Ectodermal cell (in vitro differentiated cells): ENCODE results near the gene RPTOR.

ENCODE experiments used
- H3K27ac ChIP-seq: 2 replicates; pipeline ENCODE4 v1.7.0; 2013; ENCODE audit warnings: mild to moderate bottlenecking, low read depth, low read length; ENCODE audit not compliant: insufficient read depth, poor library complexity, severe bottlenecking
- H3K27me3 ChIP-seq: 2 replicates; pipeline ENCODE4 v1.7.0; 2013; ENCODE audit warnings: mild to moderate bottlenecking, low read length; ENCODE audit not compliant: insufficient read depth, control insufficient read depth, poor library complexity, severe bottlenecking
- H3K36me3 ChIP-seq: one replicate; pipeline ENCODE4 v1.7.0; 2013; ENCODE audit warnings: low read length; ENCODE audit not compliant: control insufficient read depth, insufficient read depth
- H3K4me1 ChIP-seq: one replicate; pipeline ENCODE4 v1.7.0; 2013; ENCODE audit warnings: low read length; ENCODE audit not compliant: control insufficient read depth, insufficient read depth
- H3K4me3 ChIP-seq: 2 replicates; pipeline ENCODE4 v1.7.0; 2013; ENCODE audit warnings: low read depth, low read length, control low read depth; ENCODE audit not compliant: insufficient read depth
- H3K9me3 ChIP-seq: 2 replicates; pipeline ENCODE4 v1.7.0; 2013; ENCODE audit warnings: mild to moderate bottlenecking, low read length, moderate library complexity; ENCODE audit not compliant: control insufficient read depth
- whole genome bisulfite sequencing, 2 experiments: methylation state at CpG; one replicate each; pipeline ENCODE4 v1.1.7; 2013; ENCODE audit warnings: missing lambda C conversion rate in 2 of 2; 5-methylcytosine and 5-hydroxymethylcytosine counted together

Gene RPTOR

DNA sequence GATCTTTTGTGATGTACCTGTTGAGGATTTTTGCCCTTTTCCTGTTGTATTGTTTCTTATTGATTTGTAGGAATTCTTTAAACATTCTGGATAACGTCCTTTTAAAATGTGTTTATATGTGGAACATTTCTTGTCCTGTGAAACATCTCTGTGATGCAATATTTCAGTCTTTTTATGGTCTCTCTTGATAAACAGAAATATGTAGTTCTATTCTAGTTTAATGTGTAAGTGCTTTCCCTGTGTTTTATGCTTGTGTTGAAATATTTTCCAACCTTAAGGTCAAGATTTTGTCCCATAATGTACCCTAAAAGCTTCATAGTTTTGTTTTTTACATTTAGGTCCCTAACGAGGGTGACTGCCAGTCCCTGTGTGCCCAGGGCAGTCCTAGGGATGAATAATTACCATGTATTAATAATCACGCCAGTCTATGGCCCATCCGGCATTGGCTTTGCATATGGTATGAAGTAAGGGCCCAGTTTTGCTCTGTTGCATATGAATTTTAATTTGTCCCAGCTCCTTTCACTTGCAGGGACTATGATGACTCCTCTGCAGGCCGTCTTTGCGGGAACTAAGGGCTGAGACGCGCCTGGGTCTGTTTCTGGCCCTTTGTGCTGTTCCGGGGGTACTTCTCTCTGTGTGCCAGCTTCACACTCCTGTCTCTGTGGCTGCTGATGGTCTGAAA, 44.2 kb downstream of the RPTOR start:
- WGBS, 2 experiments: 95% methylated on average over 9 of the region's 9 CpGs
- Histone ChIP-seq H3K27ac (no peak overlapping the region), H3K27me3 (no peaks in the 10 kb centered on the region), H3K4me3 (no peak overlapping the region), H3K36me3 (no peaks in the 10 kb centered on the region), H3K9me3 (no peaks in the 10 kb centered on the region), H3K4me1 (no peaks in the 10 kb centered on the region)

DNA sequence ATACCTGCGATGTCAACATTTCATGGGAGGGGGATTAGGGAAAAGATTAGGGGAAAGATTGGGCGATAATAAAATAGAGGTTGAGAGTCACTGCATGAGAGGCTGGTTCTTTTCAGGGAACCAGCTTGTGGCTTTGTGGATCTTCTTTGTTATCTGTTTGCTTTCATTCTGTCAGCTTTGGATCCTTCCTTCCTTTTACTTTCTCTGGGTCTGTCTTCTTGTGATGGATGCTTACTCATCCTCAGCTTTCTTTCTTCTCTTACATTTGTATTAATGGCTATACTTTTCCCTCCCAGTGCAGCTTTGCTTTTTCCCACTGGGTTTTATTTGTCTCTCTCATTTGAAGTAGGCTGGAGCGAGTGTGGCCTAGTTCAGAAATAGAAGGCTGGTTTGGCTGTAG, 47.1 kb downstream of the RPTOR start:
- Histone ChIP-seq H3K9me3 (no peaks in the 10 kb centered on the region), H3K4me1 (no peaks in the 10 kb centered on the region), H3K27me3 (no peaks in the 10 kb centered on the region), H3K27ac (no peak overlapping the region), H3K4me3 (no peak overlapping the region), H3K36me3 (no peaks in the 10 kb centered on the region)
- WGBS, 2 experiments: 90 to 92% methylated on average over 3 of the region's 3 CpGs

DNA sequence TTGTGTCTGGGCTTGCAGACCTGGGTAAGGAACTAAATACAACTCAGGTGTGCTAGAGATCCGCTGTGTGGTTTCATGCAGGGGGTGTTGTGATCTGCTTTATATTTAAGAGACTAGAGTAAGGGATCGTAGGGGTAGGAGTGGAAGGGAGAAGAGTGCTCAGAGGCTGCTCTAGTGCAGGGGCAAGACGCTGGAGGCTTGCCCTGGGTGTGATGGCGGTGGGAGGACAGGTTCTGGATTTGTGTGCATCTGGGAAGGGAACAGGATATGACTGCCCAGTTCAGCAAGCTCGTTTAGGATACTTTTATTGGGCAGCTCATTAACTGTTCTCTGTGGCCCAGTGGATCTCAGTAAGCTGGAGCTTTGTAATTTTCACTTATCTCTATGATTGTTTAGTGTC, 47.6 kb downstream of the RPTOR start:
- 73 to 74% methylated on average over 5 of the region's 5 CpGs for WGBS, 2 experiments
- no peaks in the 10 kb centered on the region for H3K9me3 ChIP-seq
- H3K27ac ChIP-seq: no peak overlapping the region
- no peaks in the 10 kb centered on the region for H3K4me1 ChIP-seq
- H3K36me3 ChIP-seq: no peaks in the 10 kb centered on the region
- H3K27me3 ChIP-seq: no peaks in the 10 kb centered on the region
- H3K4me3 ChIP-seq: no peak overlapping the region

DNA sequence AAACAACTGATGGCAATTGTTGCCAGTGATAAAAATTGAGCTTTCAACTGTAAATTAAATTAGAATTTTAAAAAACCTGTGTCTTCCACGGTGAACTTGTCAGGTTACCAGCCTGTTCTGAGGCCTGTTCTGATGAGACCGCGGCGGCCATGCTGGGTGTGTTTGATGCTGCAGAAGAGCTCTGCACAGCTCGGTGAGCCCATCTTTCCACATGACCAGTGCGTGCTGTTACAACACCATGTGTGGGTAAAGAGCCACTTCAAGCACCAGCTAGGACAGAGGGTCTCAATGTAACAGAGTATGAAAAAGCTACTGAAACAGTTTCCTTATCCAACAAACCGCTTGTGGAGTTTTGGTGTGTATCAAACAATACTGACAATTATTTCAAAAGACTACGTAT, 48.5 kb downstream of the RPTOR start:
- no peaks in the 10 kb centered on the region for H3K4me1 ChIP-seq
- H3K27me3 ChIP-seq: no peaks in the 10 kb centered on the region
- no peak overlapping the region for H3K4me3 ChIP-seq
- WGBS, 2 experiments: 93 to 95% methylated on average over 8 of the region's 8 CpGs
- no peak overlapping the region for H3K27ac ChIP-seq
- H3K9me3 ChIP-seq: no peaks in the 10 kb centered on the region
- no peaks in the 10 kb centered on the region for H3K36me3 ChIP-seq

DNA sequence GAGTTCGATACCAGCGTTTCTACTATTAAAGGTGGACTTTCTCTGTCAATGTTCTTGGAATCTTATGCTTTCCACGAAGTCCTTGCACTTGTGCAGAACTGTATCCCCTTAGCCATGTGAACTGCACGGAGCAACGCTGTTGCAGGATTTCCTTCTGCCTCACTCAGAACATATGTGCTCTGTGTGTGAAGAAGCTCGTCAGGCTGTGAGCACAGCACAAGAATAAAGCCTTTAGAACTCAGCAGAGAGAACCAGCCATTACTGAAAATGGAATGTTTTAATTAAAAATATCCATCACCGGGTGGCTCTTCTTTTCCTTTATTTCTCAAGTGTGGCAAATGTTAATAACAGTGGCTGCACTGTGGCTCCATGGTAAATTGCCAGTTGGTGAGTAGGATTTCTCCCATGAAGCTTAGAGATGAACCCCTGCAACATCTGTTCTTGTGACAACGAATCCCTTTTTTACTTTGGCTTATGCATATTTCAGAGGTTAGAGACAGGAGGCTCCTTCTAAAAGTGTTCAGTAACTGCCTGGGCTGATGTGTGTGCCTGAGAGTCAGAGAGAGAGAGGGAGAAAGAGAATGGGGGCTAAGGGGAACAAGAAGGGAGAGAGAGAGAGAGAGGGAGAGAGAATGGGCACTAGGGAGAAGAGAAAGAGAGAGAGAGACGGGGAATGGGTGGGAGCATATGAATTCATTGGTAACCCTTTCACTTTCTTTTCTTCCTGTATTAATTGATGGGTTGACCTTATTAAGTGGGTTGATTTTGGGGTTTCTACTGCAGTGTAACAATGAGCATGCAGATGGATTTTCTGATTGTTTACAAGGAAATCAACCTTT, 50.0 kb downstream of the RPTOR start:
- Histone ChIP-seq H3K36me3 (no peaks in the 10 kb centered on the region), H3K4me1 (no peaks in the 10 kb centered on the region), H3K9me3 (no peaks in the 10 kb centered on the region), H3K27me3 (no peaks in the 10 kb centered on the region), H3K27ac (no peak overlapping the region), H3K4me3 (no peak overlapping the region)
- 92 to 93% methylated on average over 9 of the region's 9 CpGs for WGBS, 2 experiments

DNA sequence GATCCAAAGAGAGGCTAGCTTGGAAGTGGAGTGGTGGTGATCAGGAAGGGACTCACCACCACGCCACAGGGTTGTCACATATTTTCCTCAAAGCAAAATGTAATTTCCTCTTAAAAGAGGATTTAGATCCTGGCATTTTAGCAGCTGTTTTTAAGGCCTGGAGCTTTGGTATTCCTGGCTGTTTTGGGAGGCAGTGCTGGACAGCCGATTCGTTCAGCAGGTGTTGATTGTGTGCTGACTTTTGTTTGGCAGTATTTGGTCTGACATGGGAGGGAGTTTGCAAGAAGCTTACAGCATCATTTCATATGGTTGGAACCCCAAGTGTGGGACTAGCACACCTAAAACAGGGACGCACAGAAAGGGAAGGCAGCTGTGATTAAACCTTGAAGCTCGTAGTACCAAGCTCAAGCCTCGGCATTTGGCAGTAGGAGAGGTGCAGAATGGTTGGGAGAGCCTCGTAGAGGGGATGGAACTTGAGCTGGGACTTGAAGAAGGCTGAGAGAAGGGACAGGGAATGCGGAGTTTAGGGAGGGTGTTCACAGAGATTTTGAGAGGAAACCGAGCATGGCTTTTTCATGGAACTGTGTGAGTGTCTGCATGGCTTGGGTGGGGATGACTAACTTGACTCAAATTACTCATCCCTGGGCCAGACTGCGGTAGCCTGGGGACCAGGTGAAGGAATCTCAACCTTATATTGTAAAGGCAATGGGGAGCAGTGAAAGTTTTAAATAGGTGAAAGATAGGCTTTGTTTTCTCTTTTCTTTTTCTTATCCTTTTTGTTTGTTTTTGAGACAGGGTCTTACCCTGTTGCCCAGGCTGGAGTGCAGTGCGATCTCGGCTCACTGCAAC, 52.3 kb downstream of the RPTOR start:
- H3K4me1 ChIP-seq: no peaks in the 10 kb centered on the region
- no peaks in the 10 kb centered on the region for H3K9me3 ChIP-seq
- no peak overlapping the region for H3K4me3 ChIP-seq
- H3K27ac ChIP-seq: no peak overlapping the region
- H3K27me3 ChIP-seq: no peaks in the 10 kb centered on the region
- WGBS, 2 experiments: 91 to 93% methylated on average over 12 of the region's 12 CpGs
- H3K36me3 ChIP-seq: no peaks in the 10 kb centered on the region

DNA sequence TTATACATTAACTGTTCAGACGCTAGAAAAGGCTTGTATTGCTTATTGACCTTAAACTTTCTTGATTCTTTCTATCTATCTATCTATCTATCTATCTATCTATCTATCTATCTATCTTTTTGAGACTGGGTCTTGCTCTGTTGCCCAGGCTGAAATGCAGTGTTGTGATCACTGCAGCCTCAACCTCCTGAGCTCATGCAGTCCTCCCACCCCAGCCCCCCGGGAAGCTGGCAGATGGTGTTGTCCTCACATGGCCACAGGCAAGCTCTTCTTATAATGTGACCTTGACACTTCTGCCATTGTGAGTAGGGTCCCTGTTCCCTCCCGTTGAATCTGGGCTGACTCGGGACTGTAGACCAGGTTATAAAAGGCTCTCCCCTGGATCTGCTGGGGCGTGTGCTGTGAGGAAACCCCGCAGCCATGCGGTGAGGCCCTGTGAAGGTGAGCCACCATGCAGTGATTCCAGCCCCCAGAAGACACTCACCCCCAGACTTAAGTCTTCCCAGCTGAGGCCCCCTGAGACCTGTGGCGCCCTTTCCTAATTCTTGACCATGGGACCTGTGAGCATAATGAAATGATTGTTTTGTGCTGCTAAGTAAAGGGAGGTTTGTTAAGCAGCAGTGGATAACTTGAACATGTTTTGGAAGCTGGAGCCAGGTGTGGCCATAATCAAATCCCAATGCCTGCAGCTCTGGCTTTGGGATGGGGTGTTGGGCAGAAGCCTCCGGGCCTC, 54.3 kb downstream of the RPTOR start:
- Histone ChIP-seq H3K27ac (no peak overlapping the region), H3K9me3 (no peaks in the 10 kb centered on the region), H3K36me3 (no peaks in the 10 kb centered on the region), H3K4me3 (no peak overlapping the region), H3K4me1 (no peaks in the 10 kb centered on the region), H3K27me3 (no peaks in the 10 kb centered on the region)
- 93 to 94% methylated on average over 9 of the region's 9 CpGs for WGBS, 2 experiments

DNA sequence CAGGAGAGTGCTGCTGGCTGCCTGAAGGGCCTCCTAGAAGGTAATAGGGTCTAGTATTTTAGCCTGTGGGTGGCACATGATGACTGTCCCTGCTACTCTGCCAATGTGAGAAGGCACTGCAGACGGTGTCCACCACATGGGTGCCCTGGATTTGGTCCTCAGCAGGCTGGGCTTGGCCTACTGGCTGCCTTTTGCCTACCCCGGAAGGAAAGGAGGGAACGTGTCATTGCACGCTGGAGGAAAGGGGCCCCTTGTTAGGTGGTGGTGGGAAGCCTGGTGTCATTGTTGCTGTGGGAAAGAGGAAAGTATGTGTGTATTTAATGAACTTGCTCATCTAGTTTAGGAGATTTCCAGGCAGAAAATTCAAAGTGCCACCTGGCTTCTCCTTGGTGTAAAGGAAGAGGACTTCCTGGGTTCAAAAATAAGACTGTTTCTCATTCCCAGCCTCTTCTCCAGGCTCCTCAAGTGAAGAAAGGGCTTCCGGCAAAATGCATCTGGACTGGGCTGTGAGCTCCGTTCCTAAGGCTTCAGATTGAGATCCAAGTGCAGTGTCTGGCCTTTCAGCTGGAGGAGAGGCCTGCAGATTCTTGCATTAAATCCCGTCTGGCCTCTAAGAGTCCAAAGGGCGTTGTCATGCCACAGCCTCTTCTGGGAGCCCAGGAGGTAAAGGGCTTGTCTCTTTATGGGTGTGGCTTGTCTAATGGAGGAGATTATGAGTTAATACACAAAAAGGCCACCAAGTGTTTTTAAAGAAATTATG, 55.1 kb downstream of the RPTOR start:
- Histone ChIP-seq H3K4me3 (no peak overlapping the region), H3K27me3 (no peaks in the 10 kb centered on the region), H3K9me3 (no peaks in the 10 kb centered on the region), H3K27ac (no peak overlapping the region), H3K36me3 (no peaks in the 10 kb centered on the region), H3K4me1 (no peaks in the 10 kb centered on the region)
- WGBS, 2 experiments: 91 to 92% methylated on average over 8 of the region's 8 CpGs

DNA sequence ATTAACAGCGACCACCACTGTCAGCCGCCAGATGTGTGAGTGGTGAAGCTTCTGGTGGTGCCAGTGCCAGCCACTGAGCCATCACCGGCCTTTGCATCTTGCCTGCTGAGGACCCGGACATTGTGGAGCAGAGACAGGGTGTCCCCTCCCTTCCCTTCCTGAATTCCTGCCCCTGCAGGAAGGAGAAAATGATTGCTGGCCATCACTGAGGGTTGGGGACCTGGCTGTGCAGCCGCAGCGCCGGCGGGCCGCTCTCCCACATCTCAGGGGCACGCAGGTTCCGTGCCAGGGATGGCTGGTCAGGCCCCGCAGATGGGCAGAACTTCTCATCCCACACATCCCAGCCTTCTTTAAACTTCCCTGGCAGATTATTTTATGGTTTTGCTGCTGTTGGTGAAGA, 56.5 kb downstream of the RPTOR start:
- Histone ChIP-seq H3K9me3 (no peaks in the 10 kb centered on the region), H3K27me3 (no peaks in the 10 kb centered on the region), H3K4me3 (no peak overlapping the region), H3K4me1 (no peaks in the 10 kb centered on the region), H3K27ac (no peak overlapping the region), H3K36me3 (no peaks in the 10 kb centered on the region)
- 95 to 96% methylated on average over 12 of the region's 12 CpGs for WGBS, 2 experiments
